HG03457 (cell line): ENCODE results near the gene ESD.
"Not testable (repeated sequence)": the region's sequence is repeated elsewhere in the genome, so short reads cannot be mapped to it uniquely, and the experiment has no call there.

Experiments used
- ATAC-seq: cut with Tn5 transposase; IDR thresholded peaks from one replicate; pipeline ENCODE4 v1.9.1; 2021; ENCODE audit warnings: moderate number of reproducible peaks; ENCODE audit not compliant: unreplicated experiment

ESD gene

GRCh38 chr13:46795321-46795720 lies 1.6 kb downstream of the ESD start:
- ATAC-seq: no peak

GRCh38 chr13:46783504-46783903 lies 13.5 kb downstream of the ESD start:
- ATAC-seq: no peak

DNA sequence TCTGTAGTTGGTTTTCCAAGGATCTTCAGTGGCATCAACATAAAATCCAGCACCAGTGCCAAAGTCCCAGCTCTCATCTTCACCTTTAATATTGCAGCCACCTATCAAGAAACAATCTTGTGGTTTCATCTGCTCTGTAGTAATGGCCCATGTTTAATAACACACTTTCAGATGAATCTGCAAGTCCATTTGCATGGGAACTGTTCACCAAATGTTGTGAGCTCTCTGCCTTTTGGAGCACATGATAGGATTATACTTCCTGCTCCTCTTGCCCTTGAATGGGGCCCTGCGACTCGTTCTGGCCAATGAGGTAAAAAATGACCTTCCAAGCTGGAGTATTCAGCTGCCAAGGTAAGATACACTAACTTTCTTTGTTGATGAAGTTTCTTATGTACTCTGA lies 14.3 kb downstream of the ESD start:
- no peak for ATAC-seq

- ATAC-seq: no peak
Observed at GRCh38 chr13:46782066-46782465, 14.9 kb downstream of the ESD start.

GRCh38 chr13:46778890-46779289 lies 18.1 kb downstream of the ESD start:
- no peak for ATAC-seq

DNA sequence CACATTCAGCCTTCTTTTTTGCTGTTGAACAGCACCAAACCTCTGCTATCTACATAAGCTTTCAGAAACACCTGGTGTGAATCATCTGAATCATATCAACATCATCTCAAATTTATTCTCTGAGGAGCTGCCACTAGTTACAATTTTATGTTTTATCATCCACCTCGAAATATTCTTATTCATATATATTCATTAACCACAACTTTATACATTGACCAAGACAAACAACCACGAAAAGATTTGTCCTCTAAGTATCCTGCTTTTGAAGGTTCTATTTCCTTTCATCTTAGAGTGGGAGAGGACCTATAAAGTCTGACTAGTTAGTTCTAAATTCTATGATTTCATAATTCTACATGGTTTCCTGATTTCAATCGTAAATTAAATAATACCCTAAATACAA lies 18.9 kb downstream of the ESD start:
- no peak for ATAC-seq

DNA sequence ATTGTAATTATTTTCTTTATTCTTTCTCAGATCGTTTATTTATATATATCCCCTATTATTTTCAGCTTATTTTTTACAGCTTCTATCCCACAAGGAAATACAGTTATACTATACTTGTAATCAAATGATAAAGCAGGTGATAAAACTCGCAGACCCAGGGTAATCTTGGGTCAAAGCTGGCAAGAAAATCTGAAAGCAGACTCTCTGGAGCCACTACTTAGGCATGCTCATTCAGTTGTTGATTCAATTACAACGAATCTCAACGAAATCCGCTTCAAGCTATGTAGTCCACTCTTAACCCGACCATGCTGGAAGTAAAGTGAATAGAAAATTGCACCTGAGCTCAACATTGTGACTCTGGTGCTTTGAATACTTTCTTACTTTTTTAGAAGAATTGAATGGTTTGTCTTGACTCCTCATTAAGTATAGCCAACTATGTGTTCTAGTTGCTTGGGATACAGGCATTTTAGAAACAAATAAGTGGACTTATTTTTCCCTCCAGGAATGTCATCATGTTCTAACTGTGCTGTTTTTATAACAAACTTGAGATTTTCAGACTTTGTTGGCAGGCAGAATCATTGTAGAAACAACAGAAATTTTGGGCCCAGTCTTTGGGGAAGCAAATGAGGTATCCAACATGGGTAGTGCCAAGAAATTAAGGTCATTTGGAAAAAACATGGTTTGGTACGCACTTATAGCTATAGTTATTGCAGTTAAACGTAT lies 21.4 kb downstream of the ESD start:
- ATAC-seq: no peak

GRCh38 chr13:46773541-46773940 lies 23.4 kb downstream of the ESD start:
- no peak for ATAC-seq

- no peak for ATAC-seq
Observed at GRCh38 chr13:46771693-46772092, 25.3 kb downstream of the ESD start.

GRCh38 chr13:46769925-46770324 lies 27.0 kb downstream of the ESD start:
- ATAC-seq: not testable (repeated sequence)

GRCh38 chr13:46761866-46762265 lies 35.1 kb downstream of the ESD start:
- no peak for ATAC-seq

DNA sequence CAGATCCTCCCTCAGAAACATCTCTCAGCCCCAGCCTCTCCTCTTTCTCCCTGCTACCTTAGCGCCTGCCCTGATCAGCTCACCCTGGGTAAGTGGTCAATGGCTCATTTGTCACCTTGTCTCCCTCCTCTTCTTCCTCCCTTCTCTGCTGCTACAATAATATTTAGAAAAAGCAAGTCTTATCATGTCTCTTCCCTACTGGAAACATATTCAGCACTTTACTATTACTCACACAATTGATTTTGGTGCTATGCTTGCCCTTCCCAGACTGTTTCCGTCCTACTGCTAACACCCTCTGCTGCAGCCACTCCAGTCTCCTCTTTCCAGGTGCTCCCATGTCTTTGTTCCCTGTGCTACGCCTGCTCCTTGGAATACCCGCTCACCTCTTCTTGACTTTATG lies 35.8 kb downstream of the ESD start:
- no peak for ATAC-seq

- no peak for ATAC-seq
Observed at GRCh38 chr13:46759846-46760245, 37.1 kb downstream of the ESD start.

DNA sequence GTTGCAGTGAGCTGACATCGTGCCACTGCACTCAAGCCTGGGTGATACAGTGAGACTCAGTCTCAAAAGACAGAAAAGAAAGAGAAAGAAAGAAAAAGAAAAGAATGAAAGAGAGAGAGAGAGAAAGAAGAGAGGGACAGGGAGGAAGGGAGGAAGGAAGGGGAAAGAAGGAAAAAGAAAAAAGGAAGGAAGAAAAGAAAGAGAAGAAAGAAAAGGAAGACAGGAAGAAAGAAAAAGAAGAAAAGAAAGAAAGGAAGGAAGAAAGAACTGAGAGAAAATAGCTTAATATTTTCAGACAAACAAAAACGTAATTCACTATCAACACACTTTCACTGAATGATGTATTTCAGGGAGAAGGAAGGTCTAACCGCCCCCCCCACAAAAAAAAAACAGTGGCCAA lies 39.3 kb downstream of the ESD start:
- no peak for ATAC-seq

GRCh38 chr13:46756977-46757376 lies 40.0 kb downstream of the ESD start:
- no peak for ATAC-seq

GRCh38 chr13:46755508-46755907 lies 41.5 kb downstream of the ESD start:
- not testable (repeated sequence) for ATAC-seq

- no peak for ATAC-seq
Observed at GRCh38 chr13:46754812-46755211, 42.1 kb downstream of the ESD start.

GRCh38 chr13:46753917-46754316 lies 43.0 kb downstream of the ESD start:
- no peak for ATAC-seq

GRCh38 chr13:46753137-46753536 lies 43.8 kb downstream of the ESD start:
- ATAC-seq: no peak

DNA sequence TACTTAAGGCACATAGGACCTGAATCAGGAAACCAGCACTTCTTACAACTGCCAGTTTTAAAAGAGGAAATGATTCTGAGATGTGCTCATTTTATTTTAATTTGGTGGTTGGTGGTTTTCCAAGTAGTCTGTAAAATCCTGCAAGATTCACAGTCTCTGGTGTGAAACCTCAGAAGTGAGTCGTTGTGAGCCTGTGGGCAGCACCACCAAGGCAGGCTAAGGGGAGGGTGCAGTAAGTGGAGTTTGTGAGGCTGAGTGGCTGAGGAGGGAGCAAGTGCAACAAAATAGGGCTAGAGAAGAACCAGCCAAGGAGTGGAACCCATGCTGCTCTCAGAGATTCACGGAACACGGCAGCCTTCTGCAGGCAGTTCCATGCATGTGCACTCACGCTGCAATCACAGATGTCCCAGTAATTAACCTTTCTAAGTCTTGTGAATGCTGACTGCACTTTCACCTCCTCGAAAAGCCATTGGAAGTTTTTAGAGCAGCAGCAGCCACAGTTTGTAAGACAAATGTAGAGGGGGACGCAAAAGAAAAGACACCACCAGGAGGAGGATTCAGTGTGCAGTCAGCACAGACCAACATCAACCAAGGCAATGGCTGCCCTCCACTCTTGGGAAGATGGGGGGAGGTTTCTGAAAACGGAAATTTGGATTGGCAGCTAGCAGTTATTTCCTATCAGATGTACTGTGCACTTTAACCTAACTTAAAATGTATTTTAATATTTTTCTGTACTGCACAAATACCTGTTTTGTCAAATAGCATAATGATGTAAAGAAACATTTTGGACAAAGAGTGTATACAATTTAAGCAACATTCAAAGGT lies 44.9 kb downstream of the ESD start:
- peak; percentile 86 for ATAC-seq

- no peak for ATAC-seq
Observed at GRCh38 chr13:46749951-46750350, 47.0 kb downstream of the ESD start.

GRCh38 chr13:46748300-46748699 lies 48.7 kb downstream of the ESD start:
- no peak for ATAC-seq
